Liver (tissue), 9 donors: ENCODE results near the gene SPAM1. TPM values are rescaled to one million over a fixed set of nuclear protein-coding genes. Genes with fewer than 3 reads are reported as not detected.
"Not testable (repeated sequence)": the region's sequence is repeated elsewhere in the genome, so short reads cannot be mapped to it uniquely, and the experiment has no call there.

Experiments
- DNase-seq: peaks from one replicate; pipeline ENCODE4 v3.0.0-alpha.2; 2017; ENCODE audit warnings: low spot score
- H3K27ac ChIP-seq, 2 donors: one replicate each; pipeline ENCODE4 v1.7.0; 2013; ENCODE audit warnings: inconsistent platforms in 2 of 2, low read length in 2 of 2, control low read depth in 1 of 2, low read depth in 1 of 2, mild to moderate bottlenecking in 1 of 2
- H3K27me3 ChIP-seq, 4 donors: one replicate each; pipeline versions ENCODE4 v1.6.1 to v1.7.0; 2013; ENCODE audit warnings: low read length in 3 of 4, inconsistent platforms in 1 of 4, mild to moderate bottlenecking in 1 of 4, moderate library complexity in 1 of 4; ENCODE audit not compliant: control insufficient read depth in 4 of 4, insufficient read depth in 4 of 4
- H3K36me3 ChIP-seq, 4 donors: one replicate each; pipeline versions ENCODE4 v1.6.1 to v1.7.0; 2013; ENCODE audit warnings: low read length in 3 of 4, mild to moderate bottlenecking in 3 of 4, low read depth in 1 of 4, moderate library complexity in 1 of 4; ENCODE audit not compliant: control insufficient read depth in 4 of 4, insufficient read depth in 3 of 4
- H3K4me1 ChIP-seq, 4 donors: one replicate each; pipeline versions ENCODE4 v1.6.1 to v1.7.0; 2013; ENCODE audit warnings: low read length in 3 of 4, mild to moderate bottlenecking in 3 of 4, moderate library complexity in 1 of 4; ENCODE audit not compliant: control insufficient read depth in 4 of 4, insufficient read depth in 4 of 4
- H3K4me3 ChIP-seq, 3 donors: one replicate each; pipeline versions ENCODE4 v1.6.1 to v1.7.0; 2013; ENCODE audit warnings: low read length in 3 of 3, control low read depth in 1 of 3, low read depth in 1 of 3, mild to moderate bottlenecking in 1 of 3
- H3K9ac ChIP-seq, 2 donors: one replicate each; pipeline ENCODE4 v1.7.0; 2013; ENCODE audit warnings: low read length in 2 of 2, mild to moderate bottlenecking in 2 of 2, moderate library complexity in 2 of 2, control low read depth in 1 of 2, low read depth in 1 of 2
- H3K9me3 ChIP-seq, 4 donors: one replicate each; pipeline versions ENCODE4 v1.6.1 to v1.7.0; 2013; ENCODE audit warnings: low read length in 3 of 4; ENCODE audit not compliant: control insufficient read depth in 4 of 4
- ATF3 ChIP-seq: IDR thresholded peaks from 2 replicates; pipeline ENCODE4 v1.6.1; 2016; ENCODE audit warnings: antibody characterized with exemption
- CTCF ChIP-seq: fragments of 150-350 bp; IDR thresholded peaks from 2 replicates; pipeline ENCODE4 v1.5.1; 2017; ENCODE audit warnings: improper control_type of control experiment, low read depth, low read length; ENCODE audit not compliant: missing input control
- EGR1 ChIP-seq, 2 donors: IDR thresholded peaks; 2 replicates each; pipeline ENCODE4 v1.6.1; 2016 to 2018; ENCODE audit warnings: antibody characterized with exemption in 2 of 2, low read depth in 2 of 2
- FOXA1 ChIP-seq: IDR thresholded peaks from 2 replicates; pipeline ENCODE4 v1.6.1; 2016; ENCODE audit warnings: antibody characterized with exemption
- FOXA2 ChIP-seq: IDR thresholded peaks from 2 replicates; pipeline ENCODE4 v1.6.1; 2016; ENCODE audit warnings: antibody characterized with exemption
- HNF4A ChIP-seq, 2 donors: conservative IDR thresholded peaks; 2 replicates each; pipeline ENCODE4 v1.6.1; 2016; ENCODE audit warnings: antibody characterized with exemption in 2 of 2, mild to moderate bottlenecking in 2 of 2
- HNF4G ChIP-seq: IDR thresholded peaks from 2 replicates; pipeline ENCODE4 v1.6.1; 2016; ENCODE audit warnings: antibody characterized with exemption
- MAX ChIP-seq: IDR thresholded peaks from 2 replicates; pipeline ENCODE4 v1.6.1; 2016; ENCODE audit warnings: antibody characterized with exemption
- NR2F2 ChIP-seq: IDR thresholded peaks from 2 replicates; pipeline ENCODE4 v1.6.1; 2016; ENCODE audit warnings: antibody characterized with exemption
- RAD21 ChIP-seq, 2 donors: IDR thresholded peaks; 2 replicates each; pipeline ENCODE4 v1.6.1; 2016; ENCODE audit warnings: antibody characterized with exemption in 2 of 2, mild to moderate bottlenecking in 2 of 2
- REST ChIP-seq: IDR thresholded peaks from 2 replicates; pipeline ENCODE4 v1.6.1; 2016; ENCODE audit warnings: antibody characterized with exemption, mild to moderate bottlenecking
- RXRA ChIP-seq, 2 donors: IDR thresholded peaks; 2 replicates each; pipeline ENCODE4 v1.6.1; 2017 to 2018; ENCODE audit warnings: antibody characterized with exemption in 2 of 2, mild to moderate bottlenecking in 1 of 2
- SP1 ChIP-seq: IDR thresholded peaks from 2 replicates; pipeline ENCODE4 v1.6.1; 2018; ENCODE audit warnings: antibody characterized with exemption, mild to moderate bottlenecking
- TAF1 ChIP-seq: conservative IDR thresholded peaks from 2 replicates; pipeline ENCODE4 v1.6.1; 2016; ENCODE audit warnings: antibody characterized with exemption, mild to moderate bottlenecking
- YY1 ChIP-seq: IDR thresholded peaks from 2 replicates; pipeline ENCODE4 v1.6.1; 2016; ENCODE audit warnings: antibody characterized with exemption, mild to moderate bottlenecking
- ZBTB33 ChIP-seq: IDR thresholded peaks from 2 replicates; pipeline ENCODE4 v1.6.1; 2016; ENCODE audit warnings: antibody characterized with exemption
- WGBS: extraction: QIAGEN DNeasy Blood & Tissue Kit; methylation state at CpG from one replicate; pipeline ENCODE4 v1.1.7; 2013; 5-methylcytosine and 5-hydroxymethylcytosine counted together
- polyA plus RNA-seq, 2 donors: library from polyadenylated mRNA; stranded (reverse) in 1 of 2; unstranded in 1 of 2; fragments of 200-250 nt in 1 of 2; fragments of >200 nt in 1 of 2; fragmentation: Nextera tagmentation in 1 of 2; extraction: Ambion mirVana in 1 of 2; gene quantifications; one replicate each; pipeline versions ENCODE4 v1.2.1 to v1.2.3, GENCODE V29; 2013 to 2015
- total RNA-seq, 2 donors: library from RNA; depleted of rRNA; stranded (reverse); fragments of >200 nt; gene quantifications; one replicate each; pipeline ENCODE4 v1.2.3, GENCODE V29; 2014
- donor health status: healthy.
- donor health status: healthy.
- donor health status: healthy.
- donor health status: healthy.
- donor health status: healthy.

The SPAM1 gene
- total and polyA plus RNA-seq, 4 donors = not detected

- TF ChIP-seq FOXA2 (no peak), HNF4A (conservative IDR thresholded peaks at IDR 0.05) (no peak), RAD21 (IDR thresholded peaks at IDR 0.05) (no peak), REST (no peak)
These were observed 73.9 kb downstream of the SPAM1 start (continued) for GRCh38 chr7:123998921-123999320.

- no peaks in the 10 kb centered on the region for H3K9me3 ChIP-seq
- no peaks in the 10 kb centered on the region for H3K36me3 ChIP-seq
- H3K4me1 ChIP-seq = no peaks in the 10 kb centered on the region
- H3K4me3 ChIP-seq = no peak overlapping the region
- no peak for DNase-seq
- TF ChIP-seq HNF4G (no peak), FOXA2 (no peak), YY1 (no peak), NR2F2 (no peak), RAD21 (IDR thresholded peaks at IDR 0.05) (no peak)
- no peak overlapping the region for H3K9ac ChIP-seq
- WGBS = 90% methylated on average over 3 of the region's 3 CpGs
- H3K27me3 ChIP-seq = no peaks in the 10 kb centered on the region
- H3K27ac ChIP-seq = no peak overlapping the region
These were observed 74.7 kb downstream of the SPAM1 start for GRCh38 chr7:123999703-124000102.

GRCh38 chr7:124008296-124008695, 83.3 kb downstream of the SPAM1 start:
- not testable (repeated sequence) for H3K4me1 ChIP-seq, H3K9me3 ChIP-seq, DNase-seq, H3K4me3 ChIP-seq, H3K36me3 ChIP-seq, H3K27ac ChIP-seq, H3K27me3 ChIP-seq, H3K9ac ChIP-seq
- 78% methylated on average over 6 of the region's 6 CpGs for WGBS

- peaks cover 0 to 5% (median 0%) of the 10 kb centered on the region in 4 donors for H3K9me3 ChIP-seq
- H3K9ac ChIP-seq = no peak overlapping the region
- 56% methylated on average over 2 of the region's 2 CpGs for WGBS
- H3K27ac ChIP-seq = no peak overlapping the region
- H3K4me3 ChIP-seq = no peak overlapping the region
- H3K4me1 ChIP-seq = no peaks in the 10 kb centered on the region
- no peak for DNase-seq
- no peaks in the 10 kb centered on the region for H3K27me3 ChIP-seq
- TF ChIP-seq EGR1 (IDR thresholded peaks at IDR 0.05; ENCODE audit: low read depth in 2 of 2) (no peak), MAX (no peak), ZBTB33 (no peak), SP1 (no peak), TAF1 (no peak), ATF3 (no peak), HNF4A (conservative IDR thresholded peaks at IDR 0.05) (no peak), YY1 (no peak), FOXA2 (no peak), HNF4G (no peak), CTCF (no peak), RXRA (IDR thresholded peaks at IDR 0.05) (no peak), FOXA1 (no peak), RAD21 (IDR thresholded peaks at IDR 0.05) (no peak)
- H3K36me3 ChIP-seq = no peaks in the 10 kb centered on the region
These were observed 84.3 kb downstream of the SPAM1 start for GRCh38 chr7:124009321-124009720.
